ENCODE results near the gene STARD7.
A peak's percentile ranks its signal among the peaks of the same experiment; 100 is the strongest.
"Not testable (repeated sequence)": the region's sequence is repeated elsewhere in the genome, so short reads cannot be mapped to it uniquely, and the experiment has no call there.

Gene STARD7

GRCh38 chr2:96169868-96170507, 38.6 kb downstream of the STARD7 start:
- Histone ChIP-seq H3K36me3 (ENCODE audit: control insufficient read depth in 2 of 2, insufficient read depth in 2 of 2, low read length in 2 of 2) (no peaks in the 10 kb centered on the region), H3K27ac (ENCODE audit: low read depth in 2 of 2, low read length in 2 of 2) (no peak overlapping the region), H3K4me3 (ENCODE audit: low read length in 2 of 2) (no peak overlapping the region), H3K4me1 (ENCODE audit: control insufficient read depth in 2 of 2, insufficient read depth in 2 of 2, low read length in 2 of 2) (peaks cover 0 to 2% of the 10 kb centered on the region in 2 donors), H3K9ac (ENCODE audit: low read depth in 1 of 2, low read length in 2 of 2) (no peak overlapping the region), H3K9me3 (ENCODE audit: control insufficient read depth in 2 of 2, low read length in 2 of 2) (peaks cover 0 to 2% of the 10 kb centered on the region in 2 donors), H3K27me3 (ENCODE audit: control insufficient read depth in 2 of 2, insufficient read depth in 2 of 2, low read length in 2 of 2) (no peaks in the 10 kb centered on the region)

- Histone ChIP-seq H3K36me3 (ENCODE audit: control insufficient read depth in 2 of 2, insufficient read depth in 2 of 2, low read length in 2 of 2) (no peaks in the 10 kb centered on the region), H3K9me3 (ENCODE audit: control insufficient read depth in 2 of 2, low read length in 2 of 2) (peaks cover 0 to 2% of the 10 kb centered on the region in 2 donors), H3K4me3 (ENCODE audit: low read length in 2 of 2) (no peak overlapping the region), H3K27ac (ENCODE audit: low read depth in 2 of 2, low read length in 2 of 2) (no peak overlapping the region), H3K27me3 (ENCODE audit: control insufficient read depth in 2 of 2, insufficient read depth in 2 of 2, low read length in 2 of 2) (no peaks in the 10 kb centered on the region), H3K4me1 (ENCODE audit: control insufficient read depth in 2 of 2, insufficient read depth in 2 of 2, low read length in 2 of 2) (peaks cover 3 to 6% of the 10 kb centered on the region in 2 donors), H3K9ac (ENCODE audit: low read depth in 1 of 2, low read length in 2 of 2) (no peak overlapping the region)
Observed at GRCh38 chr2:96167407-96168013, 41.1 kb downstream of the STARD7 start.

- H3K36me3 ChIP-seq (ENCODE audit: control insufficient read depth in 2 of 2, insufficient read depth in 2 of 2, low read length in 2 of 2) = no peaks in the 10 kb centered on the region
- H3K4me1 ChIP-seq (ENCODE audit: control insufficient read depth in 2 of 2, insufficient read depth in 2 of 2, low read length in 2 of 2) = peaks cover 10 to 11% of the 10 kb centered on the region in 2 donors
- H3K9me3 ChIP-seq (ENCODE audit: control insufficient read depth in 2 of 2, low read length in 2 of 2) = no peaks in the 10 kb centered on the region
- H3K9ac ChIP-seq (ENCODE audit: low read depth in 1 of 2, low read length in 2 of 2) = no peak overlapping the region
- H3K27ac ChIP-seq (ENCODE audit: low read depth in 2 of 2, low read length in 2 of 2) = peak overlapping the region in 1 of 2 donors; percentile 67
- H3K27me3 ChIP-seq (ENCODE audit: control insufficient read depth in 2 of 2, insufficient read depth in 2 of 2, low read length in 2 of 2) = no peaks in the 10 kb centered on the region
- no peak overlapping the region for H3K4me3 ChIP-seq (ENCODE audit: low read length in 2 of 2)
Observed at GRCh38 chr2:96164459-96165184, 44.0 kb downstream of the STARD7 start.

GRCh38 chr2:96163768-96164429, 44.7 kb downstream of the STARD7 start:
- H3K27ac ChIP-seq (ENCODE audit: low read depth in 2 of 2, low read length in 2 of 2) = peak overlapping the region; percentile 16 to 67
- H3K36me3 ChIP-seq (ENCODE audit: control insufficient read depth in 2 of 2, insufficient read depth in 2 of 2, low read length in 2 of 2) = no peaks in the 10 kb centered on the region

GRCh38 chr2:96163415-96163767, 45.2 kb downstream of the STARD7 start:
- H3K27ac ChIP-seq (ENCODE audit: low read depth in 2 of 2, low read length in 2 of 2) = peak overlapping the region in 1 of 2 donors; percentile 67
- H3K36me3 ChIP-seq (ENCODE audit: control insufficient read depth in 2 of 2, insufficient read depth in 2 of 2, low read length in 2 of 2) = no peaks in the 10 kb centered on the region
- no peaks in the 10 kb centered on the region for H3K27me3 ChIP-seq (ENCODE audit: control insufficient read depth in 2 of 2, insufficient read depth in 2 of 2, low read length in 2 of 2)
- H3K9ac ChIP-seq (ENCODE audit: low read depth in 1 of 2, low read length in 2 of 2) = no peak overlapping the region
- no peak overlapping the region for H3K4me3 ChIP-seq (ENCODE audit: low read length in 2 of 2)
- peaks cover 10 to 11% of the 10 kb centered on the region in 2 donors for H3K4me1 ChIP-seq (ENCODE audit: control insufficient read depth in 2 of 2, insufficient read depth in 2 of 2, low read length in 2 of 2)
- H3K9me3 ChIP-seq (ENCODE audit: control insufficient read depth in 2 of 2, low read length in 2 of 2) = no peaks in the 10 kb centered on the region

More at GRCh38 chr2:96163768-96164429, 44.7 kb downstream of the STARD7 start:
- no peak overlapping the region for H3K9ac ChIP-seq (ENCODE audit: low read depth in 1 of 2, low read length in 2 of 2)
- H3K27me3 ChIP-seq (ENCODE audit: control insufficient read depth in 2 of 2, insufficient read depth in 2 of 2, low read length in 2 of 2) = no peaks in the 10 kb centered on the region
- H3K4me1 ChIP-seq (ENCODE audit: control insufficient read depth in 2 of 2, insufficient read depth in 2 of 2, low read length in 2 of 2) = peaks cover 10 to 11% of the 10 kb centered on the region in 2 donors
- no peaks in the 10 kb centered on the region for H3K9me3 ChIP-seq (ENCODE audit: control insufficient read depth in 2 of 2, low read length in 2 of 2)
- no peak overlapping the region for H3K4me3 ChIP-seq (ENCODE audit: low read length in 2 of 2)

GRCh38 chr2:96161898-96162297, 46.7 kb downstream of the STARD7 start:
- H3K36me3 ChIP-seq (ENCODE audit: control insufficient read depth in 2 of 2, insufficient read depth in 2 of 2, low read length in 2 of 2) = no peaks in the 10 kb centered on the region
- no peak overlapping the region for H3K9ac ChIP-seq (ENCODE audit: low read depth in 1 of 2, low read length in 2 of 2)
- peaks cover 10 to 16% of the 10 kb centered on the region in 2 donors for H3K4me1 ChIP-seq (ENCODE audit: control insufficient read depth in 2 of 2, insufficient read depth in 2 of 2, low read length in 2 of 2)
- H3K27ac ChIP-seq (ENCODE audit: low read depth in 2 of 2, low read length in 2 of 2) = peak overlapping the region; percentile 19 to 49
- no peaks in the 10 kb centered on the region for H3K9me3 ChIP-seq (ENCODE audit: control insufficient read depth in 2 of 2, low read length in 2 of 2)
- peak overlapping the region in 1 of 2 donors; percentile 1 for H3K4me3 ChIP-seq (ENCODE audit: low read length in 2 of 2)
- no peaks in the 10 kb centered on the region for H3K27me3 ChIP-seq (ENCODE audit: control insufficient read depth in 2 of 2, insufficient read depth in 2 of 2, low read length in 2 of 2)

GRCh38 chr2:96160366-96160765, 48.3 kb downstream of the STARD7 start:
- H3K4me3 ChIP-seq (ENCODE audit: low read length in 2 of 2) = not testable (repeated sequence)

GRCh38 chr2:96159084-96159830, 49.4 kb downstream of the STARD7 start:
- peak overlapping the region in 1 of 2 donors; percentile 32 for H3K9ac ChIP-seq (ENCODE audit: low read depth in 1 of 2, low read length in 2 of 2)
- H3K27ac ChIP-seq (ENCODE audit: low read depth in 2 of 2, low read length in 2 of 2) = no peak overlapping the region
- H3K27me3 ChIP-seq (ENCODE audit: control insufficient read depth in 2 of 2, insufficient read depth in 2 of 2, low read length in 2 of 2) = no peaks in the 10 kb centered on the region
- H3K9me3 ChIP-seq (ENCODE audit: control insufficient read depth in 2 of 2, low read length in 2 of 2) = no peaks in the 10 kb centered on the region
- no peaks in the 10 kb centered on the region for H3K36me3 ChIP-seq (ENCODE audit: control insufficient read depth in 2 of 2, insufficient read depth in 2 of 2, low read length in 2 of 2)
- peaks cover 10 to 16% of the 10 kb centered on the region in 2 donors for H3K4me1 ChIP-seq (ENCODE audit: control insufficient read depth in 2 of 2, insufficient read depth in 2 of 2, low read length in 2 of 2)
- no peak overlapping the region for H3K4me3 ChIP-seq (ENCODE audit: low read length in 2 of 2)

More at GRCh38 chr2:96160366-96160765, 48.3 kb downstream of the STARD7 start:
- not testable (repeated sequence) for H3K27me3 ChIP-seq (ENCODE audit: control insufficient read depth in 2 of 2, insufficient read depth in 2 of 2, low read length in 2 of 2); H3K27ac ChIP-seq (ENCODE audit: low read depth in 2 of 2, low read length in 2 of 2); H3K36me3 ChIP-seq (ENCODE audit: control insufficient read depth in 2 of 2, insufficient read depth in 2 of 2, low read length in 2 of 2); H3K9ac ChIP-seq (ENCODE audit: low read depth in 1 of 2, low read length in 2 of 2); H3K9me3 ChIP-seq (ENCODE audit: control insufficient read depth in 2 of 2, low read length in 2 of 2)
- peaks cover 10 to 16% of the 10 kb centered on the region in 2 donors for H3K4me1 ChIP-seq (ENCODE audit: control insufficient read depth in 2 of 2, insufficient read depth in 2 of 2, low read length in 2 of 2)

- Histone ChIP-seq H3K27ac (ENCODE audit: low read depth in 2 of 2, low read length in 2 of 2) (no peak overlapping the region), H3K4me3 (ENCODE audit: low read length in 2 of 2) (no peak overlapping the region), H3K36me3 (ENCODE audit: control insufficient read depth in 2 of 2, insufficient read depth in 2 of 2, low read length in 2 of 2) (no peaks in the 10 kb centered on the region), H3K9ac (ENCODE audit: low read depth in 1 of 2, low read length in 2 of 2) (no peak overlapping the region), H3K4me1 (ENCODE audit: control insufficient read depth in 2 of 2, insufficient read depth in 2 of 2, low read length in 2 of 2) (peaks cover 7 to 16% of the 10 kb centered on the region in 2 donors), H3K27me3 (ENCODE audit: control insufficient read depth in 2 of 2, insufficient read depth in 2 of 2, low read length in 2 of 2) (no peaks in the 10 kb centered on the region), H3K9me3 (ENCODE audit: control insufficient read depth in 2 of 2, low read length in 2 of 2) (no peaks in the 10 kb centered on the region)
Observed at GRCh38 chr2:96158554-96158940, 50.1 kb downstream of the STARD7 start.

Measured in mucosa of rectum (tissue), 2 donors.